ENCODE data around the gene S100B.

GRCh38 chr21:46624050-46624449 lies 19.2 kb upstream of the S100B start:
- TF ChIP-seq CTCF (IDR thresholded peaks at IDR 0.05; ENCODE audit: extremely low read depth in 1 of 2, insufficient read depth in 1 of 2, low read depth in 1 of 2, low read length in 2 of 2) (no peak), POLR2A (IDR thresholded peaks at IDR 0.05; ENCODE audit: low read depth, low read length) (no peak), EZH2 (IDR thresholded peaks at IDR 0.05; ENCODE audit: borderline replicate concordance, low read depth, low read length, severe bottlenecking) (no peak), MYC (IDR thresholded peaks at IDR 0.05; ENCODE audit: low read depth, low read length) (no peak), POLR2AphosphoS5 (IDR thresholded peaks at IDR 0.05; ENCODE audit: insufficient read depth, low read depth, low read length) (no peak)

Measured in endothelial cell of umbilical vein (primary cell).